GM18861 (cell line): ENCODE results near the gene GP1BB.

Source experiments
- ATAC-seq: cut with Tn5 transposase; IDR thresholded peaks from one replicate; pipeline ENCODE4 v1.9.1; 2021; ENCODE audit not compliant: unreplicated experiment

GP1BB gene

GRCh38 chr22:19713650-19714311, 9.6 kb upstream of the GP1BB start:
- ATAC-seq, result no peak

- no peak for ATAC-seq
Observed at GRCh38 chr22:19714312-19715187, 8.8 kb upstream of the GP1BB start, which contains the start of gene SEPTIN5. Gene SEPTIN5, plus strand, starts transcription at chr22:19714503. Its CDS starts 86 bp downstream, at chr22:19714589.

GRCh38 chr22:19715188-19715930, 8.0 kb upstream of the GP1BB start:
- ATAC-seq, result no peak

GRCh38 chr22:19716041-19716828, 7.1 kb upstream of the GP1BB start:
- no peak for ATAC-seq

- ATAC-seq, result no peak
Observed at GRCh38 chr22:19716829-19717105, 6.6 kb upstream of the GP1BB start.

- no peak for ATAC-seq
Observed at GRCh38 chr22:19717181-19717580, 6.2 kb upstream of the GP1BB start.

GRCh38 chr22:19717691-19718455, 5.5 kb upstream of the GP1BB start:
- no peak for ATAC-seq

- ATAC-seq, result no peak
Observed at GRCh38 chr22:19718456-19719049, 4.8 kb upstream of the GP1BB start.

- ATAC-seq, result no peak
Observed at GRCh38 chr22:19719050-19719482, 4.3 kb upstream of the GP1BB start.

GRCh38 chr22:19719488-19720021, 3.8 kb upstream of the GP1BB start:
- ATAC-seq, result no peak

- ATAC-seq, result no peak
Observed at GRCh38 chr22:19720150-19720827, 3.0 kb upstream of the GP1BB start.

GRCh38 chr22:19720999-19721329, 2.4 kb upstream of the GP1BB start:
- no peak for ATAC-seq

GRCh38 chr22:19721330-19722177, 1.8 kb upstream of the GP1BB start:
- no peak for ATAC-seq

GRCh38 chr22:19722178-19722981, 959 bp upstream of the GP1BB start:
- ATAC-seq, result no peak

GRCh38 chr22:19722982-19723231, 432 bp upstream of the GP1BB start:
- ATAC-seq, result no peak

GRCh38 chr22:19723983-19724827, 866 bp downstream of the GP1BB start:
- ATAC-seq, result no peak
